Measurements from ENCODE around the gene ANTKMT. TPM values are rescaled to one million over a fixed set of nuclear protein-coding genes. Genes with fewer than 3 reads are reported as not detected.

ANTKMT gene
- total and polyA plus RNA-seq, 2 of the 8 experiments (the other 6 are each of a cell fraction or from before 2014, with no cell fraction given): 26.5 to 26.6 TPM

- TF ChIP-seq CREB1 (IDR thresholded peaks at IDR 0.05): peak; percentile 97
- TF ChIP-seq, protein P1, sequence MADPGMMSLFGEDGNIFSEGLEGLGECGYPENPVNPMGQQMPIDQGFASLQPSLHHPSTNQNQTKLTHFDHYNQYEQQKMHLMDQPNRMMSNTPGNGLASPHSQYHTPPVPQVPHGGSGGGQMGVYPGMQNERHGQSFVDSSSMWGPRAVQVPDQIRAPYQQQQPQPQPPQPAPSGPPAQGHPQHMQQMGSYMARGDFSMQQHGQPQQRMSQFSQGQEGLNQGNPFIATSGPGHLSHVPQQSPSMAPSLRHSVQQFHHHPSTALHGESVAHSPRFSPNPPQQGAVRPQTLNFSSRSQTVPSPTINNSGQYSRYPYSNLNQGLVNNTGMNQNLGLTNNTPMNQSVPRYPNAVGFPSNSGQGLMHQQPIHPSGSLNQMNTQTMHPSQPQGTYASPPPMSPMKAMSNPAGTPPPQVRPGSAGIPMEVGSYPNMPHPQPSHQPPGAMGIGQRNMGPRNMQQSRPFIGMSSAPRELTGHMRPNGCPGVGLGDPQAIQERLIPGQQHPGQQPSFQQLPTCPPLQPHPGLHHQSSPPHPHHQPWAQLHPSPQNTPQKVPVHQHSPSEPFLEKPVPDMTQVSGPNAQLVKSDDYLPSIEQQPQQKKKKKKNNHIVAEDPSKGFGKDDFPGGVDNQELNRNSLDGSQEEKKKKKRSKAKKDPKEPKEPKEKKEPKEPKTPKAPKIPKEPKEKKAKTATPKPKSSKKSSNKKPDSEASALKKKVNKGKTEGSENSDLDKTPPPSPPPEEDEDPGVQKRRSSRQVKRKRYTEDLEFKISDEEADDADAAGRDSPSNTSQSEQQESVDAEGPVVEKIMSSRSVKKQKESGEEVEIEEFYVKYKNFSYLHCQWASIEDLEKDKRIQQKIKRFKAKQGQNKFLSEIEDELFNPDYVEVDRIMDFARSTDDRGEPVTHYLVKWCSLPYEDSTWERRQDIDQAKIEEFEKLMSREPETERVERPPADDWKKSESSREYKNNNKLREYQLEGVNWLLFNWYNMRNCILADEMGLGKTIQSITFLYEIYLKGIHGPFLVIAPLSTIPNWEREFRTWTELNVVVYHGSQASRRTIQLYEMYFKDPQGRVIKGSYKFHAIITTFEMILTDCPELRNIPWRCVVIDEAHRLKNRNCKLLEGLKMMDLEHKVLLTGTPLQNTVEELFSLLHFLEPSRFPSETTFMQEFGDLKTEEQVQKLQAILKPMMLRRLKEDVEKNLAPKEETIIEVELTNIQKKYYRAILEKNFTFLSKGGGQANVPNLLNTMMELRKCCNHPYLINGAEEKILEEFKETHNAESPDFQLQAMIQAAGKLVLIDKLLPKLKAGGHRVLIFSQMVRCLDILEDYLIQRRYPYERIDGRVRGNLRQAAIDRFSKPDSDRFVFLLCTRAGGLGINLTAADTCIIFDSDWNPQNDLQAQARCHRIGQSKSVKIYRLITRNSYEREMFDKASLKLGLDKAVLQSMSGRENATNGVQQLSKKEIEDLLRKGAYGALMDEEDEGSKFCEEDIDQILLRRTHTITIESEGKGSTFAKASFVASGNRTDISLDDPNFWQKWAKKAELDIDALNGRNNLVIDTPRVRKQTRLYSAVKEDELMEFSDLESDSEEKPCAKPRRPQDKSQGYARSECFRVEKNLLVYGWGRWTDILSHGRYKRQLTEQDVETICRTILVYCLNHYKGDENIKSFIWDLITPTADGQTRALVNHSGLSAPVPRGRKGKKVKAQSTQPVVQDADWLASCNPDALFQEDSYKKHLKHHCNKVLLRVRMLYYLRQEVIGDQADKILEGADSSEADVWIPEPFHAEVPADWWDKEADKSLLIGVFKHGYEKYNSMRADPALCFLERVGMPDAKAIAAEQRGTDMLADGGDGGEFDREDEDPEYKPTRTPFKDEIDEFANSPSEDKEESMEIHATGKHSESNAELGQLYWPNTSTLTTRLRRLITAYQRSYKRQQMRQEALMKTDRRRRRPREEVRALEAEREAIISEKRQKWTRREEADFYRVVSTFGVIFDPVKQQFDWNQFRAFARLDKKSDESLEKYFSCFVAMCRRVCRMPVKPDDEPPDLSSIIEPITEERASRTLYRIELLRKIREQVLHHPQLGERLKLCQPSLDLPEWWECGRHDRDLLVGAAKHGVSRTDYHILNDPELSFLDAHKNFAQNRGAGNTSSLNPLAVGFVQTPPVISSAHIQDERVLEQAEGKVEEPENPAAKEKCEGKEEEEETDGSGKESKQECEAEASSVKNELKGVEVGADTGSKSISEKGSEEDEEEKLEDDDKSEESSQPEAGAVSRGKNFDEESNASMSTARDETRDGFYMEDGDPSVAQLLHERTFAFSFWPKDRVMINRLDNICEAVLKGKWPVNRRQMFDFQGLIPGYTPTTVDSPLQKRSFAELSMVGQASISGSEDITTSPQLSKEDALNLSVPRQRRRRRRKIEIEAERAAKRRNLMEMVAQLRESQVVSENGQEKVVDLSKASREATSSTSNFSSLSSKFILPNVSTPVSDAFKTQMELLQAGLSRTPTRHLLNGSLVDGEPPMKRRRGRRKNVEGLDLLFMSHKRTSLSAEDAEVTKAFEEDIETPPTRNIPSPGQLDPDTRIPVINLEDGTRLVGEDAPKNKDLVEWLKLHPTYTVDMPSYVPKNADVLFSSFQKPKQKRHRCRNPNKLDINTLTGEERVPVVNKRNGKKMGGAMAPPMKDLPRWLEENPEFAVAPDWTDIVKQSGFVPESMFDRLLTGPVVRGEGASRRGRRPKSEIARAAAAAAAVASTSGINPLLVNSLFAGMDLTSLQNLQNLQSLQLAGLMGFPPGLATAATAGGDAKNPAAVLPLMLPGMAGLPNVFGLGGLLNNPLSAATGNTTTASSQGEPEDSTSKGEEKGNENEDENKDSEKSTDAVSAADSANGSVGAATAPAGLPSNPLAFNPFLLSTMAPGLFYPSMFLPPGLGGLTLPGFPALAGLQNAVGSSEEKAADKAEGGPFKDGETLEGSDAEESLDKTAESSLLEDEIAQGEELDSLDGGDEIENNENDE (IDR thresholded peaks at IDR 0.05; ENCODE audit: insufficient replicate concordance, low read length): no peak
- TF ChIP-seq SP4 (IDR thresholded peaks at IDR 0.05; ENCODE audit: low read length): peak; percentile 74; the same call in 1 of the 2 replicates
- peak in 1 of 2 experiments; percentile 96; a peak in 2 of 4 replicates for TF ChIP-seq SIN3A (conservative IDR thresholded peaks at IDR 0.05 in 1 of 2, IDR thresholded peaks at IDR 0.05 in 1 of 2; ENCODE audit: low read depth in 1 of 2, low read length in 2 of 2)
- TF ChIP-seq GABPA (IDR thresholded peaks at IDR 0.05; ENCODE audit: borderline replicate concordance, insufficient read depth, low read length): no peak
- peak; percentile 64 for TF ChIP-seq TAF7 (optimal IDR thresholded peaks at IDR 0.05; ENCODE audit: borderline replicate concordance, low read depth, low read length)
- no peak for TF ChIP-seq TCF12 (IDR thresholded peaks at IDR 0.05; ENCODE audit: low read depth, low read length)
- peak; percentile 94 for TF ChIP-seq YY1 (IDR thresholded peaks at IDR 0.05; ENCODE audit: low read depth, low read length)
- no peak for TF ChIP-seq NANOG (IDR thresholded peaks at IDR 0.05; ENCODE audit: insufficient read depth, low read depth, low read length, poor library complexity, severe bottlenecking)
- TF ChIP-seq JUND (IDR thresholded peaks at IDR 0.05; ENCODE audit: low read length): peak; percentile 89
These were observed 20.0 kb downstream of the ANTKMT start, which contains the start of gene CIAO3 (continued) for GRCh38 chr16:740764-741505.
